GM23338 (cell line): ENCODE data around the gene PROX1. TPM values are rescaled to one million over a fixed set of nuclear protein-coding genes. Genes with fewer than 3 reads are reported as not detected.

Source experiments
- ATAC-seq: fragments of 200-7000 bp; cut with Tn5 transposase; 3 replicates; pipeline ENCODE4 v1.9.1; 2020
- DNase-seq: peaks from one replicate; pipeline ENCODE4 v3.0.0-alpha.2; 2015; ENCODE audit warnings: low spot score
- H2AFZ ChIP-seq: fragments of 200-600 bp; sonication (generic); 2 replicates; pipeline ENCODE4 v1.8.0; 2016; ENCODE audit warnings: antibody characterized with exemption, mild to moderate bottlenecking, moderate library complexity
- H3F3A ChIP-seq: fragments of 200-600 bp; sonication (generic); replicated peaks from 2 replicates; pipeline ENCODE4 v1.8.0; 2017; ENCODE audit warnings: antibody characterized with exemption, mixed run types, low read depth
- H3K27ac ChIP-seq: fragments of 200-600 bp; sonication (generic); 2 replicates; pipeline ENCODE4 v1.6.1; 2016; ENCODE audit warnings: low read depth
- H3K27me3 ChIP-seq: fragments of 200-600 bp; sonication (generic); 2 replicates; pipeline ENCODE4 v1.8.0; 2016; ENCODE audit warnings: mild to moderate bottlenecking, mixed run types, moderate library complexity; ENCODE audit not compliant: insufficient read depth
- H3K36me3 ChIP-seq: fragments of 200-600 bp; sonication (generic); 2 replicates; pipeline ENCODE4 v1.8.0; 2016; ENCODE audit warnings: mild to moderate bottlenecking; ENCODE audit not compliant: insufficient read depth
- H3K4me1 ChIP-seq: fragments of 200-600 bp; sonication (generic); 2 replicates; pipeline ENCODE4 v1.8.0; 2016; ENCODE audit warnings: mild to moderate bottlenecking, moderate library complexity; ENCODE audit not compliant: insufficient read depth
- H3K4me2 ChIP-seq: fragments of 200-600 bp; sonication (generic); 2 replicates; pipeline ENCODE4 v1.7.1; 2017; ENCODE audit warnings: mixed run types
- H3K4me3 ChIP-seq: fragments of 200-600 bp; sonication (generic); 2 replicates; pipeline ENCODE4 v1.6.1; 2016; ENCODE audit warnings: mixed run types
- H3K79me2 ChIP-seq: fragments of 200-600 bp; sonication (generic); replicated peaks from 2 replicates; pipeline ENCODE4 v1.8.0; 2017; ENCODE audit warnings: mild to moderate bottlenecking; ENCODE audit not compliant: insufficient read depth
- H3K9me2 ChIP-seq: fragments of 200-600 bp; sonication (generic); 2 replicates; pipeline ENCODE4 v1.8.0; 2017; ENCODE audit not compliant: insufficient read depth
- H4K20me1 ChIP-seq: fragments of 200-600 bp; sonication (generic); replicated peaks from 2 replicates; pipeline ENCODE4 v1.8.0; 2017; ENCODE audit warnings: mild to moderate bottlenecking; ENCODE audit not compliant: insufficient read depth
- H3K27ac Mint-ChIP-seq: 2 replicates; pipeline ENCODE4 v1.8.0; 2020; ENCODE audit warnings: inconsistent platforms, mild to moderate bottlenecking, moderate library complexity, mixed read lengths
- H3K27me3 Mint-ChIP-seq: 3 replicates; pipeline ENCODE4 v1.8.0; 2022; ENCODE audit warnings: low read depth, mild to moderate bottlenecking, moderate library complexity, mixed read lengths, inconsistent platforms; ENCODE audit not compliant: insufficient read depth, poor library complexity
- H3K36me3 Mint-ChIP-seq: 3 replicates; pipeline ENCODE4 v1.8.0; 2021; ENCODE audit warnings: low read depth, mild to moderate bottlenecking, inconsistent platforms, moderate library complexity, mixed read lengths
- H3K4me1 Mint-ChIP-seq: 3 replicates; pipeline ENCODE4 v1.8.0; 2020; ENCODE audit warnings: mild to moderate bottlenecking, inconsistent platforms, mixed read lengths
- H3K4me3 Mint-ChIP-seq: 3 replicates; pipeline ENCODE4 v1.8.0; 2021; ENCODE audit warnings: moderate library complexity, mild to moderate bottlenecking, inconsistent platforms, mixed read lengths
- H3K9me3 Mint-ChIP-seq: 3 replicates; pipeline ENCODE4 v1.8.0; 2020; ENCODE audit warnings: moderate library complexity, mild to moderate bottlenecking, inconsistent platforms, mixed read lengths
- CREB1 ChIP-seq: fragments of 250-450 bp; sonication (Bioruptor Pico); IDR thresholded peaks from 2 replicates; pipeline ENCODE4 v1.5.0; 2020; ENCODE audit warnings: low read depth, mild to moderate bottlenecking, moderate library complexity
- CTCF ChIP-seq, 2 experiments: fragments of 200-600 bp in 1 of 2; sonication (generic) in 1 of 2; conservative IDR thresholded peaks; 2 replicates each; pipeline versions ENCODE4 v1.5.1 to v1.6.1; 2016 to 2017; ENCODE audit warnings: antibody characterized with exemption in 2 of 2, low read depth in 2 of 2, mild to moderate bottlenecking in 2 of 2, moderate library complexity in 1 of 2
- ETS1 ChIP-seq: IDR thresholded peaks from 2 replicates; pipeline ENCODE4 v1.6.1; 2016; ENCODE audit warnings: antibody characterized with exemption
- JUNB ChIP-seq: IDR thresholded peaks from one replicate; pipeline ENCODE4 v1.6.1; 2016; ENCODE audit warnings: antibody characterized with exemption; ENCODE audit not compliant: unreplicated experiment
- POLR2AphosphoS5 ChIP-seq: IDR thresholded peaks from 2 replicates; pipeline ENCODE4 v1.6.1; 2016; ENCODE audit warnings: antibody characterized with exemption, low read depth
- STAT1 ChIP-seq: IDR thresholded peaks from one replicate; pipeline ENCODE4 v1.6.1; 2016; ENCODE audit warnings: antibody characterized with exemption; ENCODE audit not compliant: unreplicated experiment
- ZNF462 ChIP-seq: fragments of 250-450 bp; sonication (Bioruptor Pico); IDR thresholded peaks from 2 replicates; pipeline ENCODE4 v1.5.0; 2020; ENCODE audit warnings: mild to moderate bottlenecking, moderate library complexity
- polyA plus RNA-seq: library from polyadenylated mRNA; unstranded; fragments of >200 nt; fragmentation: Nextera tagmentation; extraction: Ambion mirVana; gene quantifications from 2 replicates; pipeline ENCODE4 v1.2.1, GENCODE V29; 2016
- total RNA-seq: library from RNA; depleted of rRNA; stranded (reverse); fragments of >200 nt; shearing (Covaris generic); gene quantifications from 2 replicates; pipeline ENCODE4 v1.2.3, GENCODE V29; 2014

The PROX1 gene
- total and polyA plus RNA-seq, 2 experiments from 2014 or later: 0.49 to 0.66 TPM

GRCh38 chr1:213993929-213994328 lies 6.2 kb downstream of the PROX1 start:
- Histone ChIP-seq H3K4me3 (no peak overlapping the region), H2AFZ (no peak overlapping the region), H3F3A (no peaks in the 10 kb centered on the region), H3K4me1 (peaks cover 13% of the 10 kb centered on the region), H4K20me1 (no peaks in the 10 kb centered on the region), H3K4me2 (no peak overlapping the region), H3K9me2 (no peaks in the 10 kb centered on the region), H3K79me2 (no peaks in the 10 kb centered on the region), H3K27ac (no peak overlapping the region), H3K27me3 (peaks cover 44% of the 10 kb centered on the region), H3K36me3 (no peaks in the 10 kb centered on the region)
- no peaks in the 10 kb centered on the region for H3K9me3 Mint-ChIP-seq
- DNase-seq (no peak), ATAC-seq (no peak)
- H3K4me3 Mint-ChIP-seq: no peak overlapping the region
- H3K27ac Mint-ChIP-seq: no peak overlapping the region
- peaks cover 36% of the 10 kb centered on the region for H3K27me3 Mint-ChIP-seq
- H3K4me1 Mint-ChIP-seq: peaks cover 25% of the 10 kb centered on the region
- no peaks in the 10 kb centered on the region for H3K36me3 Mint-ChIP-seq
- TF ChIP-seq STAT1 (no peak), POLR2AphosphoS5 (no peak), CREB1 (CRISPR knock-in tag) (no peak), ETS1 (no peak), CTCF (conservative IDR thresholded peaks at IDR 0.05; ENCODE audit: low read depth in 2 of 2) (peak in 1 of 2 experiments; percentile 21; a peak in 1 of 4 replicates)

- ATAC-seq: no peak
- Histone ChIP-seq H3K4me1 (peaks cover 9% of the 10 kb centered on the region), H2AFZ (no peak overlapping the region), H3F3A (no peaks in the 10 kb centered on the region), H3K27me3 (peaks cover 35% of the 10 kb centered on the region), H3K9me2 (no peaks in the 10 kb centered on the region), H3K36me3 (no peaks in the 10 kb centered on the region), H3K79me2 (no peaks in the 10 kb centered on the region), H3K4me2 (no peak overlapping the region), H4K20me1 (no peaks in the 10 kb centered on the region), H3K4me3 (no peak overlapping the region), H3K27ac (no peak overlapping the region)
- no peak for DNase-seq
- Mint-ChIP-seq H3K4me1 (peaks cover 18% of the 10 kb centered on the region), H3K36me3 (no peaks in the 10 kb centered on the region), H3K4me3 (no peak overlapping the region), H3K27me3 (peaks cover 26% of the 10 kb centered on the region), H3K9me3 (no peaks in the 10 kb centered on the region), H3K27ac (no peak overlapping the region)
- no peak for TF ChIP-seq ZNF462 (CRISPR knock-in tag)
- TF ChIP-seq JUNB: no peak
- TF ChIP-seq CTCF (conservative IDR thresholded peaks at IDR 0.05; ENCODE audit: low read depth in 2 of 2): no peak
These were observed 7.1 kb downstream of the PROX1 start for GRCh38 chr1:213994888-213995287.
